Stimulated activated naive CD4-positive, alpha-beta T cell treated with Interleukin-2 at 50 U/mL for 16 hours (primary cell): ENCODE results near the gene MPC2.
"Not testable (repeated sequence)": the region's sequence is repeated elsewhere in the genome, so short reads cannot be mapped to it uniquely, and the experiment has no call there.

ENCODE experiments used
- DNase-seq: peaks from one replicate; lab custom pipeline; 2025; lab: John Stamatoyannopoulos, UW

MPC2 gene

DNA sequence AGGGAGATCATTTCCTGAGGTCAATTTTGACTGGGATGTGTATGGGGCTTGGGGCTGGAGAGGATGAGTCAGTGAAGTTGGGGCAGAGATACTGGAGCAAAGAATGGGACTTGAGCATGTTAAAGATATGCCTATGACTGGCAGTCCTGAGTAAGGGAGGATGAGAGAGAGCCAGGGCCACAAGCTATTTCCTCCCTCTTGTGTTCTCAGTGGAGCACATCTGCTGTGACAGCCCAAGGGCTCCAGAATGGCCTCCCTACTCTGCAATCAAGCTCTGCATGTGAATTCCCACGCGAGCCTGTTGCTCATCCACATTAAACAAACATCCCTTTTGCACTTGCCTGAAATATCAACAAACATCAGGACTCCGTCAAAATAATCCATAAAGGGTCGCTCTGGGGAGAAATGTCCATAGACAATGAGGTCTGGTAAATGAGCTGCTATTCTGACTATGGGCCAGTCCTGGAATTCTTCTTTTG, 32.2 kb downstream of the MPC2 start:
- no peak for DNase-seq

DNA sequence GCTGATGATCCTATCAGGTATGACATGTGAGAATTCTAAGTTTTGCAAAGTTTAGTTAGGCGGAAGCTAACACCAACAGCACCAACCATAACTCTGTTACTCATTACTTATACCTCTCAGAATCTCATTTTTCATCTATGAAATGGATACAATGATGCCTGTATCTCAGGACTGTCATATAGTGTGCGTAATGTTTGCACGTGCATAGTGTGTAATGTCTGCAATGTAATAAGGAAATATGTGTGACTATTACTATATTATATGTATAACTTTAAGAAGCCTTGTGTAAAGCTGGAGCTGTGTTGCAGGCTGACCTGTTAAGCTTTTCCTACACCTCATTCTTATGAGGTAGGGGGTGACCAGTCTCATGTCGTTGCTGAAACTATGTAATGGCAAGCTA, 36.0 kb downstream of the MPC2 start:
- no peak for DNase-seq

DNA sequence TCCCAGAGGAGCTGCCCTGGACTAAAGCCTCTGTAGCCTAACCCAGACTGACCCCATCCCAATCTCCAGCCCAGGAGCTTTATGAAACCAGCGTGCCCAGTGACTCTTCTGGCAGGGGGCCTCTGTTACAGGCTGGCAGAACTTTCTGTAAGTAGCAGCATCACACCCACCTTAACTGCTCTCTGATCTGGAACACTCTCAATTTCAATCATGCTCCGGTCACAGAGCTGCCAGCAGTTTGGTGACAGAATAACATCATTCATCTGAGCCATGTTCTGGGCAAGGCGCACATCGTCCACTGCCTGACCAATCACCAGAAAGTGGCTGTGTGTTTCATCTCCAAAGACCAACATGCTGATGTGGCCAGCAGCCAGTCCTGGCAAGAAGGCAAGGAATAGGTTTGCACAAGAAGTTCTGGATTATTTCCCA, 37.6 kb downstream of the MPC2 start:
- DNase-seq, result no peak

DNA sequence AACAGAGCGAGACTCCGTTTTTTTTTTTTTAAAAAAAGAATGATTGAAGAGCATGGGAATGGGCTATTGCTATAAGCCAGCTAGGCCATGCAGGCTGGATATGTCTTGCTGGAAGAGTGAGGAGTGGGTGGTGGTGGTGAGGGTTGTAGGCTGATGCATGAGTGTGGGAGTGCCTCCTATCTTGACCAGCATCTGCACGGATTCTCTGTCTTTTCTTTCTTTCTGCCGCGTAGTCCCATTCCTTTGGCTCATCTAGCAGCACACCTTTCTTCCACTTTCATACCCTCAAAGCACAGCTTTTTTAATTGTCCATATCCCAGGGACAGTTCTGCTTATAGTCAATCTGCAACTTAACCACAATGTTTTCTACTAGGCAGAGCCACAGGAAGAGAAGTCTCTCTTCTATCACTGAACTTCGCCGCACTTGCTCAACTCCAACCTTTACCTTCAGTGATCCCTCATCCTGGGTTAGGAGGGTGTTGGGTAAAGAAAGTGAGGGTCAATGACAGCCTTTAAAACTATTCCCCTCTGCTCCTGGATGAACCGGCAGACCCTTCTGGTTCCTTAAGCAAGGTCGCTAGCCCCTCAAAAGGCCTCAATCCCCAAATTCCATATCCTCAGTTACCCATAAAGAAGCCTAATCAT, 38.2 kb downstream of the MPC2 start:
- no peak for DNase-seq

DNA sequence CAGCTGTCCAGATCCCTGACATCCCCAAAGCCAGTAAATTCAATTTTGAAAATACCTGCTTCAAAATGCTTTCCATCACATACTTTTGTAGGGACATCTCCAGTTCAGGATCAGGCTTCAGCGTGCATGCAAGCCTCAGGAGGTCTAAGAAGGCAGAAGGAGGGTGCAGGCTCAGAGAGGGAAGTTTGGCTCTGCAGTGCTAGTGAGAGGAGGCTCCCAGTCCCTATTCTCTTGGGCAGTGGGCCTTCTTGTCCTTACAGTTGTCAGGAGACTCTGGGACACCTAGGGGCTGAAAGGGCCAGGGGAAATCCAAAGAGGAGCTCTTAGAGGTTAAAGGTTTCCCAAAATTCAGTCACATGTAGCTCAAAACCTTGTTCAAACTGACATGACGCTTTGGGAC, 43.1 kb downstream of the MPC2 start:
- no peak for DNase-seq

DNA sequence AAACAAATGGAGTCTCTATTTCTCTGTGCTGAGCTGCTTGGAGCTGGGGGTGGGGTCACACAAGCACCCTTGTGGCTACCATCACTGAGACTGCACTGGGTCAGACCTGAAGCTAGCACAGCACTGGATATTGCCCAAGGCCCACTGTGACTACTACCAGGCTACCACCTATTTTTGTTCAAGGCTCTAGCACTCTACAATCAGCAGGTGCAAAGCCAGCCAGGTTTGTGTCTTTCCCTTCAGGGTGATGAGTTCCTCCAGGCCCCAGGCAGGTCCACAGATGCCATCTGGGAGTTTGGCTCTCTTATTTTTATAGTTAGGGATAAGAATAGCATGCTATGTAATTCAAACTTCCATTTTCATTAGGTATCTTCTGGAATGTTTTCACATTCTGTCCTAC, 46.5 kb downstream of the MPC2 start:
- DNase-seq, result no peak

DNA sequence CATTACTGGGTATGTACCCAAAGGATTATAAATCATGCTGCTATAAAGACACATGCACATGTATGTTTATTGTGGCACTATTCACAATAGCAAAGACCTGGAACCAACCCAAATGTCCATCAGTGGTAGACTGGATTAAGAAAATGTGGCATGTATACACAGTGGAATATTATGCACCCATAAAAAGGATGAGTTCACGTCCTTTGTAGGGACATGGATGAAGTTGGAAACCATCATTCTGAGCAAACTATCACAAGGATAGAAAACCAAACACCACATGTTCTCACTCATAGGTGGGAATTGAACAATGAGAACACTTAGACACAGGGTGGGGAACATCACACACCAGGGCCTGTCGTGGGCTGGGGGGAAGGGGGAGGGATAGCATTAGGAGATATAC, 49.7 kb downstream of the MPC2 start:
- not testable (repeated sequence) for DNase-seq

DNA sequence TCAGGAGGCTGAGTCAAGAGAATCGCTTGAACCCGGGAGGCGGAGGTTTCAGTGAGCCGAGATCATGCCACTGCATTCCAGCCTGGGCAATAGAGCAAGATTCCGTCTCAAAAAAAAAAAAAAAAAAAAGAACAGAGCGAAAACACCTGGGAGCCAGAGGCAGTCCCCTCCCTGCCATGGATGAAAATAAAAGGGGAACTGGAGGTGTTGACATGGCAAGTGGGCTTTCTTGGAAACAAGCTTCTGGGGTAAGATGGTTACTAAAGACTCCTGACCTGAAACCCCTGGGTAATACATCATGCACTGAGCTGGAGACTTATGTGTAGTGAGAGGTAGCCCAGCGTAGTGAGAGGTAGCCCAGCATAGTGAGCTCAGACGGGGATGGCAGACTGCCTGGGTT, 54.5 kb downstream of the MPC2 start:
- DNase-seq, result no peak

DNA sequence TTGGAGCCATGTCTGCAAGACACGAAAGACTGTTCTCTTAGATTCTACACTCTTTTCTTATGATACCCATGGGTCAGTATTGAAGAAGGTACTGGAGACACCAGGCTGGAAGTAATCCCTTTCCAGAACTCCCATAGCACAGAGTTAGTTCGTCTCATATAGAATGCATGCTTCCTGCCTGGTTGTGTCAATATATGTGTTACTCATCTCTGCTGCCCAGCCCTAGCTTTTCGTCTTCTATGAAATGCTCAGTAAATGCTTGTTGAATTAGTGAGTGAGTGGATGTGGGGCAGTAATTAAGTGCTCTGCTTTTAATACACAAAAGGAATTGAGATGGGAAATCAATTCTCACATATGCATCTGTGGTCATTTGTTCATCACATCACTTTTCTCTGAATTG, 55.1 kb downstream of the MPC2 start:
- DNase-seq, result no peak

DNA sequence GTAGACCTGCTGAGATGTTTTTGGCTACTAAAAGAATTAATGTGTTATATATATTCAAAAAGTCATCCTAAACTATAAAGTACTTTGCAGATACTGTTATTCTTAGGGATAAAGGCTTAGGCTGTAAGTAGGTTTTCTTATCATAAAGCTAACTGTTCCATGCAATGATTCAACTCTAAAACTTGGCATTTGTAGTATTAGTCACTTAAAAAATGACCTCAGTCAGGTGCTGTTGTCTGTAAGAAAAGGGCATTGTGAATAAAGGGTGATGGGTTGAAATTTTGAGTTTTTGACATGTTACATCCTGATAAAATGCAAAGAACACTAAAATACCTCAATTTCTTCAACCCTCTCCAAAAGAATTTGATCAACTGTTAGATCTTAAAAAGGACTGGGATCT, 55.8 kb downstream of the MPC2 start:
- DNase-seq, result no peak

DNA sequence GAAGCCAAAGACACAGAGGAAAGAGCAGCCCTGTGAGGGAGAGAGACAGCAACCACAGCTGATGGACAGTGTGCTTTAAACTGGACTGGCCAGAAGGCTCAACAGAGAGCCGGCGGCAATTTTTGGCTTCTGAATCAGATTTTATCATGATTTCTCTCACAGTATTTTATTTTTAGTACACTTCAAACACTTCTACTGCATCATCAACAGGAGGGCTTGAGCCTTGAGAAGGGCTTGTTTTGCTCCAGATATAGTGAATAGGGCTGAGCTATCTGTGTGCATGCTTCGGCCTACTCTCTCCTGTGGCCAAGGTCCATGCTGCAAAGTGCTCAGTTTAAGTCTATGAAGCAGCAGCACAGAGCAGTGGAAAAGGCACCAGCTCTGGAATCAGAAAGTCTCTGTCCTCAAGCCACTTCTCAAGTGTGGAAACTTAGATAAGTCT, 56.3 kb downstream of the MPC2 start:
- DNase-seq, result no peak

DNA sequence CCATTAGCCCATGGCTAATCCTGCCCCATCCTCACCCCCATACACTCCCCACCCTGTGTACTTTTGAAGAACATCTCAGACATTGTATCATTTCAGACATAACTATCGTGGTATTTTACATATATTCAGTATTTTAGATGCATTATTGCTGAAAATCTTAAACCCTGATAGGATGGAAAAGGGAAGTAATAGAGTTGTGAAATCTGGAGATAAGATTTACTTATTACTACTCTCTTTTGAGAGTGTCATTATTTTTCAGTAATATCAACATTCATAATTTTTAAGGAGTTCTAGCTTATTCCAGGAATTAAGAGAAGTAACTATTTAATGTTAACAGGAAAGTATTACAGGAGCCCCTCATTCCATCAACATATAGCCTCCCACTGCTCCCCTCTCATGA, 57.4 kb downstream of the MPC2 start:
- no peak for DNase-seq

DNA sequence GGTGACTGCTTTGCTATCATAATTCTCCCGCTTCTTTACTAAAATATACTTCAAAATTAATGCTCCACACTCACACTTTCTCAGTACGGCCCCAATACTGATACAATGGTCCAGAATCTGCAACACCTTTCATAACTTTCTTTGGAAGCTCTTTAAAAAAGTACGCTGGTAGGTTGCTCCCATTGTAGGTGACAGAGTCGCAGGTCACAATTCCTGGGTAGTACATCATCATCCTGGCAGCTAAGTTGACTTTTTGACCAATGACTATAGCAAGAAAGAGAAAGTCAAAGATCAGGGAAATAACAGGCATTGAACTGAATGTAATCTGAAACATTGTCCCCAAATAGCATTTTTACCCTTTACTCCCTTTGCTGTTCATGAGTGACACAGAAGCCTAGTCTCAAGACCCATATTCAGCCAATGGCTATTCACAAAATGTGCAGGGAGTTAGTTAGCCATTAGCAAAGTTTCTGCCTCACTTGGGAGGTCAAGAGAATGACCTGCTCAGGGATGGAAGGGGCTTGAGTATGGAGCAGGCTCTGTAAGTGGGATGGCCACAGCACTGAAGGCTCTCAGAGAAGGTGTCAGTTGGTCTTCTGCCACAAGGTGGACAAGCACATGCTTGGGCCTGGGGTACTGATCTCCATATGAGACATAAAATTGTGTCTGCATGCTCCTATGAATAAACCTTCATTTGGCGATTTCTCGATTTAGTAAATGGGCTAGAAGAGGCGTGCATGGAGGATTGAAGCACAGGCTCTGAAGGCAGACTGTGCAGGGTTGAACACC, 58.3 kb downstream of the MPC2 start:
- no peak for DNase-seq

DNA sequence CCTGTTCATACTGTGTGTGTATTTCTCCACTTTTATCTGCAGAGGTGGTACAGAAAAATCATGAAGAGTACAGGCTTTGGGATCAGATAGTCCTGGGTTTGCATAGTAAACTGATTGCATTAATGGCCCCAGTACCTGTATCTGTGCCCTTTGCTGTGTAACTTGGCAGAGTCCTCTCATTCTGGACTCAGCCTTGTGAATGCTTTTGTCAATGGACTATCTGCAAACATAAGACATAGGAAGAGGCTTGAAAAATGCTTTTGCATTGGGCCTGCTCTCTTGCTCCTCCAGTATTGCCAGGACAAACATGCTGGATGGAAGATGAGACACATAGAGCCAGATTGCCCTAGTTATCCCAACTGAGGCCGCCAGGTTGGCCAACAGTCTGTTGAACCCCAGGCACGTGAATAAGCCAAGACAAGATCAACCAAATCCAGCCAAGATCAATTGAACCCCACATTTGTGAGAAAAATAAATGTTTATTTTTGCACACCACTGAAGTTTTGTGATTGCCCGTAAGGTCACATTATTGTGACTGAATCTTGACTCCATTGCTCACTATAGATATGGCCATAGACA, 60.2 kb downstream of the MPC2 start:
- no peak for DNase-seq

DNA sequence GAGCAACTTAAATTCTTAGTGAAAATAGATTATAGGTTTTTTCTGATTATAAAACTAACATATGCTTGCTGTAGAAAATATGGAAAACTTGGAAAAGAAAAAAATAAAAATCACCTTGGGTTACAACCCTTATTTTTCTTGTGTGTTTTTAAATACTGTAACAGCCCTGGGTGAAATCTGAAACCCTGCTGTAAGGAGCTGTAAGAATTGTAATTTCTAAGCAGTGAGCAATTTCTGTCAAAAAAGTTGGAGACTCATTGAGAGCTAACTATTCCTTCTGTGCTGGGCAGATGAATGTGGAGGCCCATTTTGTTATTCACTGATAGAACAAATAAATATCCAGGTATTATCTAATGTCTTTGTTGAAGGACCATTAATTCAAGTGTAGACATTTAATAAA, 65.5 kb downstream of the MPC2 start:
- no peak for DNase-seq

DNA sequence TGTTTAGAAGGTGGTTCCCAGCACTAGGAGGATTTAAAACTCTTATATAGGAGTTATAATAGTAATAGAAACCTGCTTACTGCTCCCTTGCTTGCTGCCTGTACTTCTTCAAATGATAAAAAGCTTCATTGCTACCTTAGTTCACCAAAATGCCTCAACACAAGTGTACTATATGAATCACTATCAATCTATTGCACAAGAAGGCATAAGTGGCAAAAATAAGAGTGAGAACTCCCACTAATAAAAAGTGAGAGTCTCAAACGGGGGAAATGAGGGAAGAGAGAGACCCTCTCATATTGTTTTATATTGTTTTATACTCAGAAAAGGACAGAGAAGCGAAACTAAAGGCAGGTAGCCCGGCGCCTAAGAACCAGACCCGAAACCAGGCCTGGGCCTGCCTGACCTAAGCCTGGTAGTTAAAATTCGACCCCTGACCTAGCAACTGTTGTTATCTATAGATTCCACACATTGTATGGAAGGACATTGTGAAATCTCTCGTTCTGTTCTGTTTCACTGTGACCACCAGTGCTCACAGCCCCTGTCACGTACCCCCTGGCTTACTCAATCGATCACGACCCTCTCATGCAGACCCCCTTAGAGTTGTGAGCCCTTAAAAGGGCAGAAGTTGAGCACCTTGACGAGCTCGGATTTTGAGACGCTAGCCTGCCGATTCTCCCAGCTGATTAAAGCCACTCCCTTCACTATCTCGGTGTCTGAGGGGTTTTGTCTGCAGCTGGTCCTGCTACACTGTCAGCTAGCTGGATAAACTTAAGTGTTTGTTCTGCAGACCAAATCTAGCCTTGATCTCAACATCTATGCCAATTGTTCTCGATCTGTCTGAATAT, 67.5 kb downstream of the MPC2 start:
- not testable (repeated sequence) for DNase-seq

DNA sequence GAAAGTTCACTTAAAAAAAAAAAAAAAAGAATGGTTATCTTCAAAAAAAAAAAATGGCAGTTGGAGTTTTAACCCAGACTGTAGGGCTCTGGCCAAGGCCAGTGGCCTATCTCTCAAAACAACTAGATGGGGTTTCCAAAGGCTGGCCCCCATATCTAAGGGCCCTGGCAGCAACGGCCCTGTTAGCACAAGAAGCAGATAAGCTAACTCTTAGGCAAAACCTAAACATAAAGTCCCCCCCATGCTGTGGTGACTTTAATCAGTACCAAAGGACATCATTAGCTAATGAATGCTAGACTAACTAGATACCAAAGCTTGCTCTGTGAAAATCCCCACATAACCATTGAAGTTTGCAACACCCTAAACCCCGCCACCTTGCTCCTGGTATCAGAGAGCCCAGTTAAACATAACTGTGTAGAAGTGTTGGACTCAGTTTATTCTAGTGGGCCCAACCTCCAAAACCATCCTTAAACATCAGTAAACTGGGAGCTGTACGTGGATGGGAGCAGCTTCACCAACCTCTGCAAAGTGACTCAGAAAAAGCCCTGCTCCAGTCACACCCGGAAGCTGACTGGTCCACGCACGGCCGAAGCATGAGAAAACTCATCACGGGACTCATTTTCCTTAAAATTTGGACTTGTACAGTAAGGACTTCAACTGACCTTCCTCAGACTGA, 70.0 kb downstream of the MPC2 start:
- not testable (repeated sequence) for DNase-seq
